HEK293T (cell line): ENCODE data around the gene PPP3R1.

Source experiments
- CTCF ChIA-PET: fragments of 350-600 bp; formaldehyde crosslinking; extraction: SDS; loops from one replicate; lab custom pipeline; 2021; ENCODE audit warnings: antibody characterized with exemption, inconsistent platforms; lab: Yijun Ruan, JAX
- POLR2A ChIA-PET: fragments of 350-600 bp; formaldehyde crosslinking; extraction: SDS; loops from one replicate; lab custom pipeline; 2020; ENCODE audit warnings: antibody characterized with exemption, inconsistent platforms; lab: Yijun Ruan, JAX
- DNase-seq: peaks from one replicate; pipeline ENCODE4 v3.0.0; 2012; ENCODE audit warnings: mixed read lengths; ENCODE audit errors: extremely low spot score
- ARNT ChIP-seq: fragments of 450-650 bp; IDR thresholded peaks from 2 replicates; pipeline ENCODE4 v1.6.1; 2017; ENCODE audit warnings: mild to moderate bottlenecking
- BHLHE40 ChIP-seq: fragments of 450-650 bp; IDR thresholded peaks from 2 replicates; pipeline ENCODE4 v1.6.1; 2016; ENCODE audit warnings: mild to moderate bottlenecking, moderate library complexity, borderline replicate concordance
- CTBP1 ChIP-seq: fragments of 450-650 bp; IDR thresholded peaks from 2 replicates; pipeline ENCODE4 v1.6.1; 2016; ENCODE audit warnings: borderline replicate concordance
- ELF4 ChIP-seq: fragments of 450-650 bp; IDR thresholded peaks from 2 replicates; pipeline ENCODE4 v1.6.1; 2017; ENCODE audit warnings: antibody characterized with exemption
- FOXA1 ChIP-seq: fragments of 450-650 bp; IDR thresholded peaks from 2 replicates; pipeline ENCODE4 v1.6.1; 2016; ENCODE audit warnings: mild to moderate bottlenecking
- FOXK2 ChIP-seq: fragments of 450-650 bp; IDR thresholded peaks from 2 replicates; pipeline ENCODE4 v1.6.1; 2016; ENCODE audit warnings: mild to moderate bottlenecking
- FOXM1 ChIP-seq: fragments of 450-650 bp; IDR thresholded peaks from 2 replicates; pipeline ENCODE4 v1.6.1; 2017; ENCODE audit warnings: mild to moderate bottlenecking, borderline replicate concordance
- HDGF ChIP-seq: fragments of 450-650 bp; IDR thresholded peaks from 2 replicates; pipeline ENCODE4 v1.6.1; 2017; ENCODE audit warnings: antibody characterized with exemption, borderline replicate concordance
- L3MBTL2 ChIP-seq: fragments of 450-650 bp; conservative IDR thresholded peaks from 2 replicates; pipeline ENCODE4 v1.6.1; 2016; ENCODE audit warnings: mild to moderate bottlenecking
- LEF1 ChIP-seq: fragments of 450-650 bp; IDR thresholded peaks from 2 replicates; pipeline ENCODE4 v1.6.1; 2017; ENCODE audit warnings: mild to moderate bottlenecking, borderline replicate concordance
- NFRKB ChIP-seq: fragments of 450-650 bp; IDR thresholded peaks from 2 replicates; pipeline ENCODE4 v1.6.1; 2016; ENCODE audit warnings: mild to moderate bottlenecking, moderate library complexity
- SP1 ChIP-seq: fragments of 450-650 bp; IDR thresholded peaks from 2 replicates; pipeline ENCODE4 v1.6.1; 2017
- SUZ12 ChIP-seq: fragments of 450-650 bp; IDR thresholded peaks from 2 replicates; pipeline ENCODE4 v1.6.1; 2016; ENCODE audit warnings: mild to moderate bottlenecking
- TARDBP ChIP-seq: fragments of 450-650 bp; IDR thresholded peaks from 2 replicates; pipeline ENCODE4 v1.6.1; 2016
- ZNF384 ChIP-seq: fragments of 450-650 bp; IDR thresholded peaks from 2 replicates; pipeline ENCODE4 v1.6.1; 2016
- TF ChIP-seq, protein P1 (sequence below): fragments of 450-650 bp; IDR thresholded peaks from 2 replicates; pipeline ENCODE4 v1.6.1; 2016

The PPP3R1 gene

DNA sequence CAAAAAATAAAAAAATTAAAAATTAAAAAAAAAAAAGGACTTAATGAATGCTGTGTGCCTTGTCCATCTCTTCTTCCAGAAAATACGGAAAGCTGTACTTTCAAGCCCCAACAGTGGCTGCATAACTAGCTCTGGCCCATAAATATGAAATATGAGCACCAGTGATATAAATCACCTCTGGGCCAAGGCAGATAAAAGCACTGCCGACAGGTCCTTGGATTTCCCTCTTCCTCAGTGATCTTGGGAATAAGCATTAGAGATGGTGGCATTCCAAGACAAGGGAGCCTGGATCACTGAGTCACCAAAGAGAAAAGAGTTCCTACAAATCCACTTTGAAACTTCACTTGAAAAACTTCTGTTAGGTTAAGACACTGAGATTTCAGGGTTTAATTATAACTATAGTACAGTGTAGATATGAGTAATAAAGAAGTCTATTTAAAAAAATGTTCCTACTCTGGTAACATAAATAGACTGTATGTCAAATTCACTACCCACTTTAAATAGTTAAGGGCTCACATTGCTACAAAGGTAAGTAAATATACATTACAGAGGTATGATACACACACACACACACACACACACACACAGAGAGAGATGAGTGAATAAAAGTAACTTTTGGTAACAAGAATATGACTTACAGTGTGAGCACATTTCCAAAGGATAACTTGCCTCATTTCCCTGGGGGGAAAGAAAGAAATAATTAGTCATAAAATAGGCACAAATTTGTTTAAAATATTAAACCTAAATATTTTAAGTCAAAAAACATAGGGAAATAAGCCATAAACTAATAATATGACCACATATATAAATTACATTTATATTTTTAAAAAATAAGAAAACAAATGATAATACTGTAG, 35.6 kb downstream of the PPP3R1 start:
- DNase-seq: peak; percentile 23
- TF ChIP-seq, protein P1, sequence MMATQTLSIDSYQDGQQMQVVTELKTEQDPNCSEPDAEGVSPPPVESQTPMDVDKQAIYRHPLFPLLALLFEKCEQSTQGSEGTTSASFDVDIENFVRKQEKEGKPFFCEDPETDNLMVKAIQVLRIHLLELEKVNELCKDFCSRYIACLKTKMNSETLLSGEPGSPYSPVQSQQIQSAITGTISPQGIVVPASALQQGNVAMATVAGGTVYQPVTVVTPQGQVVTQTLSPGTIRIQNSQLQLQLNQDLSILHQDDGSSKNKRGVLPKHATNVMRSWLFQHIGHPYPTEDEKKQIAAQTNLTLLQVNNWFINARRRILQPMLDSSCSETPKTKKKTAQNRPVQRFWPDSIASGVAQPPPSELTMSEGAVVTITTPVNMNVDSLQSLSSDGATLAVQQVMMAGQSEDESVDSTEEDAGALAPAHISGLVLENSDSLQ: peak; percentile 95
- TF ChIP-seq SUZ12: no peak
- CTCF ChIA-PET: interaction anchor here (0.6 kb wide), 1 partner anchor 213 kb away, joined by 4 read pairs; no protein-coding TSS in a partner anchor
- POLR2A ChIA-PET: no interaction called here

DNA sequence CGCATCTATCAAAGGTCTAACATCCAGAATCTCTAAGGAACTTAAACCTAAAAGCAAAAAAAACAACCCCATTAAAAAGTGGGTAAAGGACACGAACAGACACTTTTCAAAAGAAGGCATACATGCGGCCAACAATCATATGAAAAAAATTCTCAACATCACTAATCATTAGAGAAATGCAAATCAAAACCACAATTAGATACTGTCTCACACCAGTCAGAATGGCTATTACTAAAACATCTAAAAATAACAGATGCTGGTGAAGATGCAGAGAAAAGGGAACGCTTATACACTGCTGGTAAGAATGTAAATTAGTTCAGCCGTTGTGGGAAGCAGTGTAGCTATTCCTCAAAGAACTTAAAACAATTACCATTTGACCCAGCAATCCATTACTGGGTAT, 38.0 kb downstream of the PPP3R1 start:
- no peak for DNase-seq
- CTCF ChIA-PET: interaction anchor here (1.1 kb wide), 1 partner anchor 18 kb away, joined by 3 read pairs; no protein-coding TSS in a partner anchor
- TF ChIP-seq ELF4 (no peak), NFRKB (no peak)
- POLR2A ChIA-PET: no interaction called here

DNA sequence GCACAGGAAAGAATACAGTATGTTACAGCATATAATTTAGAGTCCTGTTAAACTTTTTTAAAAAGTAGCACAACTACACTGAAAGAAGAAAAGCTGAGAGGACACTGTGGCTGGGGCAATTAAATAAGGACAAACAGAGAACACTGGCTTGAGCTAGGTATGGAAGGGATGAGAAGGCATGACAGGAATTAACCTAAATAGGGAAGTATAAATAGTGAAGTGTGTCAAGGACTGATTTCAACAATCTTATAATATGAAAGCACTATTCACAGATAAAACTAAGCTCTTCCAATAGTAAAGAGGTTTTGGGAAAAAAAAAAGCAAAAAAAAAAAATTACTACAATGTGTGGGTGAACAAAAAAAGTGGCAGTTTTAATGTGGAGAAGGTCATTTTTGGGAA, 45.5 kb downstream of the PPP3R1 start:
- TF ChIP-seq TARDBP (no peak), SUZ12 (no peak), ZNF384 (no peak), FOXA1 (no peak), SP1 (no peak), FOXK2 (no peak), L3MBTL2 (no peak)
- ChIA-PET CTCF (interaction anchor here (0.7 to 2.1 kb wide), 3 partner anchors 11 to 62 kb away, joined by 3 to 11 read pairs (median 7); partner anchors contain the start of gene PPP3R1), POLR2A (no interaction called here)
- no peak for DNase-seq

DNA sequence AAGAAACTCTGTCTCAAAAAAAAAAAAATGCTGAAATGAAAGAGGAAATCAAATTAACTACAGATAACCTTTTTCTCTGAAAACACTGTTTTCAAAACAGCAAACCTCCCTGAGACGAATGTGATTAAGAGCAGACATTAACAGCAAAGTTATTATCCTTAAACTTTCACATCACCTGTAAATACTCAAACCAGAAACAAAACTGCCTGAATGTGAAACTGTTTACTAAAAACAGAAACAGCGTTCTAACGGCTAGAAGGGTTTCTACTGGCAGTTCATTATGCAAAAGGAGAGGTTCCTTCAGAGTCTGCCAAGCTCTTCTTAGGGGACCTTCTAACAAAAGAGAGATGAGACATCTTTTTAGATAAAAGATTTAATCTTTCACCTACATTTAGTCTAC, 48.7 kb downstream of the PPP3R1 start:
- POLR2A ChIA-PET: no interaction called here
- no peak for DNase-seq
- TF ChIP-seq, protein P1: no peak
- TF ChIP-seq SUZ12: no peak
- no peak for TF ChIP-seq FOXK2
- no peak for TF ChIP-seq FOXM1
- no peak for TF ChIP-seq LEF1
- TF ChIP-seq ZNF384: no peak
- no peak for TF ChIP-seq SP1
- no peak for TF ChIP-seq L3MBTL2
- no peak for TF ChIP-seq FOXA1
- TF ChIP-seq NFRKB: no peak
- no peak for TF ChIP-seq ARNT
- TF ChIP-seq TARDBP: no peak
- no peak for TF ChIP-seq CTBP1
- no peak for TF ChIP-seq ELF4
- CTCF ChIA-PET: no interaction called here

DNA sequence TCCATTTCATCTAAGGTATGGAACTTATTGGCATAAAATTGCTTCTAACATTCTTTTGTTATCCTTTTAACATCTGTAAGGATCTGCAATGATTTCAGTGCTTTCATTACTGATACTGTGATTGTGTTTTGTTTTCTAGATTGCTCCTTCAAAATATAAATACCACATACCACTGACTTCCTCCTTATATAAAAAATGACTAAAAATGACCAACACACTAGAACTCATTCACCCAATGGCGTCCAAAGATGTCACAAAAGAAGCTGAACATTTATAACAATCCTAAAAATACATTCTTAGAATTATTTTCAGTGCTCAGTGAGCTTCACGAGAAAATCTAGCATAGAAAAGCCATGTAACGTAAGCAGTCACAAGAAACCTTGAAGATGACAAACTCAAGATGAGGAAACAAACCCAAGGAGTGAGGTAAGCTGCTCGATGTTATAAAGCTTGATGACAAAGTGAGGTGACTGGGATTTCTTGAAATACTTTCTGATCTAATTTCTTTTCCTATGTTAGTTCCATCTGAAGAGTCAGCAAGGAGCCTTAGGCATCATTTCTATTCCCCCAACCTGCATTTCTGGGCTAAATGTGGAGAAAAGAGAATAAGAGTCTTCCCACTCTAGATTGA, 52.1 kb downstream of the PPP3R1 start:
- ChIA-PET CTCF (no interaction called here), POLR2A (no interaction called here)
- no peak for TF ChIP-seq FOXM1
- TF ChIP-seq FOXK2: no peak
- no peak for TF ChIP-seq NFRKB
- no peak for TF ChIP-seq ZNF384
- TF ChIP-seq BHLHE40: no peak
- no peak for TF ChIP-seq ELF4
- DNase-seq: no peak

DNA sequence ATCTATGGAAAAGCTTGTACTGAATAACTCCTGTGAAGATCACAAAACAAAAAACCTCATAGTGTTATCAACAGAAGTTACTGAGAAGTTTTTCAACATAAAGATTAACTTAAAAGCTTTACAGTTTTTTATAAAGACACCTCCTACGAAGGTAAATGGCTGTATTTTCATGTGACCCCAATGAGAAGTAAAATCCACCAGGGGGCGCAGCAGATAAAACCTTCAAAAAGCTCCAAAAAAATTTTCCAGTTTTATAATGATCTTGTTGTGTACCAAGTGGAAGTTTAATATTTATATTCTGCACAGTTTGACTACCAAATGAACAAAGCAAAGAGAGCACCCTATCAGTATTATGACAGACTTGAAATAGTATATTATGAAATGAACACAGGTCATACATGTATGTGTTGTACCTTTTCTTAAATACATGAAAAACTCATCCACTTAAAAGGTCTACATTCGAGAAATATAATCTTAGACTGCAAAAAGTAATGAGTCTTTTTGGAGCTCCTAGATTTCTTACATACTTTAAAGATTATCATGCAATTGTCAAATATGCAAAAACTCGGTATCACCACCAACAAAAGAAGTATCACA, 56.1 kb downstream of the PPP3R1 start:
- ChIA-PET CTCF (interaction anchor here (0.6 to 1.1 kb wide), 11 partner anchors 11 to 268 kb away, joined by 3 to 14 read pairs (median 3); no protein-coding TSS in a partner anchor), POLR2A (interaction anchor here (0.7 kb wide), 1 partner anchor 17 kb away, joined by 3 read pairs; no protein-coding TSS in a partner anchor)
- peak; percentile 21 for DNase-seq
- TF ChIP-seq CTBP1 (no peak), ZNF384 (no peak), SP1 (no peak), FOXA1 (no peak), FOXM1 (no peak), BHLHE40 (no peak), NFRKB (no peak), LEF1 (no peak), TARDBP (no peak), ELF4 (no peak), FOXK2 (no peak), ARNT (no peak), L3MBTL2 (no peak), SUZ12 (no peak), HDGF (no peak)
- TF ChIP-seq, protein P1: no peak
